NCI-H1930 (cell line): ENCODE measurements around the gene VEGFB.

Experiments
- DNase-seq, 2 experiments: peaks; one replicate each; lab custom pipeline; 2025; lab: John Stamatoyannopoulos, UW

Gene VEGFB, protein sequence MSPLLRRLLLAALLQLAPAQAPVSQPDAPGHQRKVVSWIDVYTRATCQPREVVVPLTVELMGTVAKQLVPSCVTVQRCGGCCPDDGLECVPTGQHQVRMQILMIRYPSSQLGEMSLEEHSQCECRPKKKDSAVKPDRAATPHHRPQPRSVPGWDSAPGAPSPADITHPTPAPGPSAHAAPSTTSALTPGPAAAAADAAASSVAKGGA

GRCh38 chr11:64233913-64234586, at the start of gene VEGFB:
Gene VEGFB, plus strand, starts transcription at chr11:64234584. Its CDS starts 250 bp downstream, at chr11:64234834.
- peak; percentile 31 to 65 for DNase-seq

- DNase-seq: peak; percentile 53 to 62
Measured at GRCh38 chr11:64185175-64185692, 49.1 kb upstream of the VEGFB start.

DNA sequence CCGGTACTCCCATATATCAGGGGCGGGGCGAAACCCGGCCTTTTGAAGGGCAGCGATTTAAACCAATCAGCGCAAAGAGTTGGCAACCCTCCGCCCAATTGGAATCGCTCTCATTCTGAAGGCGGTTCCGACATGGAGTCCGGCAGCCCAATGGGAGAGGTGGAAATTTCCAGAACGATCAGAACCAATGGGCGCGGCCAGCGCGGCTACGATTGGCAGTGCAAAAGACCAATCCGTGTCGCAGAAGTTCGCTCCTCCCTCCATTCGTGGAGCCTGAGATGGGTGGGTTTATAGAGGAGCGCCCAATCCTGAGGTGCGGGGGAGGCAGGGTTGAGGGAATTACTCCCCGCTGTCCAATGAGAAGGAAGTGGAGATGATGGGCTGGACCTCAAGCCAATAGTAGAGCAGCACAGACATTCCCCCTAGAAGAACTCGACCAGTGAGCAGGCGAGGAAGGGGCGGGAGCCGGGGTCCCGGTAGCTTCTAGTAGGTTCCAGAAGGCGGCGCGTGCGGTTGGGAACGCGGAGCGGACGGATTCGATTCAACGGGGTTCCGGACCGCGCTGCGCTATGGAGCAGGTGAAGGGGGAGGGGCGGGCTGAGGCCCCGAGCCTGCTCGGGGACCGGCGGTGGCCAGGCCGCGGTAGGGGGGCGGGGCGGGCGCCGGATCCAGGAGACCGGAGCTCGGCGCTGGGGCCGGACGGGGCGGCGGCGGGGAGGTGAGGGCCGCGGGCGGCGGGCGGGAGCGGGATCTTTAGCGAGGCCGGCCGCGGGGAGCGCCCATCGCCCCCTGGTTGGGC, 48.5 kb upstream of the VEGFB start, which contains the start of gene STIP1:
STIP1 (plus strand) TSS at position 479 of the 799 bp plus-strand sequence; CDS start at position 570, 91 bp downstream.
- DNase-seq: peak; percentile 99 to 100

DNA sequence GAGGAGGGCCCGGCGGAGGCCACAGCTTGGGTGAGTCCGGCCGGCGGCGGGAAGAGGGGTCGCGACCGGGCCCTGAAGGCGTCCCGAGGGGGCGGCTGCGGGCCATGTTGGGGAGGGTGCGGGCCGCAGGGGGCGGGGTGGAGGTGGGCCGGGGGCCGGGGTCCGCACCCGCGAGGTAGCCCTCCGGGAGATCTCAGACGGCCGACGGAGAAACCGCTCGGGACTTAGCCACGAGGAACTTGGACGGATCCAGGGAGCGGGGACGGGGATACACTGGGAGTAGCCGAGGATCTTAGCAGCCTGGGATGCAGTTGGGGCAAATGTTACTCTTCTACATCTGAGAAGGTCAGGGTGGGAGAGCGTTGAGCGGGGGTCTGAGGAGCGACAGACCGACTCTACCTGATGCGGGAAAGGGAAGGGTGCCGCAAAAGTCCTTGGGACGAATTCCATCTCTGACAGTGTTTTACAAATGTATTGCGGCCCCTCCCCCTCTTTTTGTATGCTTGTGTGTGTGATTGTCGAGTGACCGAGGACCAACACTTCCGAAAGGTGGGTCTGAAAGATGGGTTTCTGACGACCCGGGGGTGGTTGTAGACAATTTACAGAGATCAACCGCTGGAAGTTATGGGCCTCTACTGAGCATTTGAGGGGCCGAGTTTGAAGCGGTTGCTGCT, 47.8 kb upstream of the VEGFB start:
- DNase-seq: no peak

DNA sequence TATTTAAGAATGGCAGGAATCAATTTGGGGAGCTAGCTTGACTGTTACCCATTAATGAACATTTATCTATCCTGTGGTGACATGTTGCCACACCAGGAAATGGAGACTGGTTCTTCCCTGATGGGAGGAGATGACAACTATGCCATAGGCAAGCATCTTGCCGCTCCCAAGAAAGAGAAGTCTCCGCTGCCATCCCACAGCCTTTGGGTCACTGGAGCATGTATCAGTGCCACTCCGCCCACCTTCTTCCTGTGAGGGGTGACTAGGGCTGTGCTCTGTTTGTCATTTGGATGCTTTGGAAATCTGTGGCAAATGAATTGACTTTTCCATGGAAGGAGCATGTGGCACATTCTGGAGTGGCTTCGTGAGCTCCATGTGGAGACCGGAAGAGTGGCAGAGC, 42.0 kb upstream of the VEGFB start:
- no peak for DNase-seq

GRCh38 chr11:64196626-64197025, 37.8 kb upstream of the VEGFB start:
- no peak for DNase-seq

GRCh38 chr11:64198511-64198910, 35.9 kb upstream of the VEGFB start:
- no peak for DNase-seq

DNA sequence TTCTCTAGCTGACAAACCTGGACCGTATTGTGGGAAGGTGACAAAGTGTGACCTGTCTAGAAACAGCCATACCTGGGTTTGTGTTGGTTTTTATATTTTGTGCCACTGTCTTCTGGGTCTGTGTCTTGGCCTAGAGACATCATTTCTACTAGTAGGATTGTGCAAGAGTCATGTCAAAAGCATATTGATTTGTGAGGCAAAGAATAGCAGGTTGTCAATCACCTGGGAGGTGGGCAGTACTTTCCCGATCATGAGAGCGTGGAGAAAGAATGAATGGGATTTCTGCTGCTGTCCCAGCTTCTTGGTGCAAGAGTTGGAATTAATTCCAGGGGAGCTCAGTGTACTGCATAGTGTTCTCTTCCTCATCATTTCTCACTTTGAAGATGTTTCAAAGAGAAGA, 32.8 kb upstream of the VEGFB start:
- no peak for DNase-seq

DNA sequence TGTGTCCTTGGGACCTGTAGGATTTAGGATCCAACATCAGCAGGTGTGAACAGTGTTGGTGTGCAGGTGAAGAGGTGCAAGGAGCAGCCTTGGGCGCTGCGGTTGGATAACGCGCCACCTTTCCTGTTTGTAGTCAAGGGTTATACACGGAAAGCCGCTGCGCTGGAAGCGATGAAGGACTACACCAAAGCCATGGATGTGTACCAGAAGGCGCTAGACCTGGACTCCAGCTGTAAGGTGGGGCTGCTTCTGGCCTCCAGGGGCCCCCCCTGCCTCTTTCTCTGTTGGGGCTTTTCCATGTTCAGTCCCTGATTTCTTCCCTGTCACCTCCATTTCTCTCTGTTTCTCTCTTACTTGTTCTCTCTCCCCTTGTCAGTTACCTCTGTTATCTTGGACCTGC, 31.4 kb upstream of the VEGFB start:
- DNase-seq: no peak

DNA sequence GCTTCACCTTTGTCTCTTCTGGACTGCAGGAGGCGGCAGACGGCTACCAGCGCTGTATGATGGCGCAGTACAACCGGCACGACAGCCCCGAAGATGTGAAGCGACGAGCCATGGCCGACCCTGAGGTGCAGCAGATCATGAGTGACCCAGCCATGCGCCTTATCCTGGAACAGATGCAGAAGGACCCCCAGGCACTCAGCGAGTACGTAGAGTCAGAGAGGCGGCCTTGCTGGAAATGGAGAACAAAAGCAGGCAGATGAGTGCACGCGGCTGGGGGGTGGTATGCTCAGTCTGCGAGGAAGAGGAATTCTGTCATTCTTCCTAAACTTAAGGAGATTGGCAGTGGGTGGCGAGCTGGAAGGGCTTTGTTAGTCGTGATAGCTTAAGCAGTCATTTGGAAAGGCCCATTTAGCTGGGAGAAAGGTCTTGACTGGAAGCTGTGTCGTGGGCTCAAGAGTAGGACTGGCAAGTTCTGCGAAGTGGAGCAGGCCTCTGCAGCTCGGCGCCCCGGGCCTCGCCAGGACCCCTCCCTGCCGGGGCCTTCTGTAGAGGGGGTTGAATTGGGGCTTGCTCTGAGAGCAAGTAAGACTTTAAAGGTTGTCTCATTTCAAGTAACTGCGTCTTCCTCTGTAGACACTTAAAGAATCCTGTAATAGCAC, 30.8 kb upstream of the VEGFB start:
- DNase-seq: no peak

GRCh38 chr11:64204080-64204440, 30.3 kb upstream of the VEGFB start:
- DNase-seq: no peak

- DNase-seq: peak in 1 of 2 experiments; percentile 60
Measured at GRCh38 chr11:64204464-64204989, 29.9 kb upstream of the VEGFB start.

DNA sequence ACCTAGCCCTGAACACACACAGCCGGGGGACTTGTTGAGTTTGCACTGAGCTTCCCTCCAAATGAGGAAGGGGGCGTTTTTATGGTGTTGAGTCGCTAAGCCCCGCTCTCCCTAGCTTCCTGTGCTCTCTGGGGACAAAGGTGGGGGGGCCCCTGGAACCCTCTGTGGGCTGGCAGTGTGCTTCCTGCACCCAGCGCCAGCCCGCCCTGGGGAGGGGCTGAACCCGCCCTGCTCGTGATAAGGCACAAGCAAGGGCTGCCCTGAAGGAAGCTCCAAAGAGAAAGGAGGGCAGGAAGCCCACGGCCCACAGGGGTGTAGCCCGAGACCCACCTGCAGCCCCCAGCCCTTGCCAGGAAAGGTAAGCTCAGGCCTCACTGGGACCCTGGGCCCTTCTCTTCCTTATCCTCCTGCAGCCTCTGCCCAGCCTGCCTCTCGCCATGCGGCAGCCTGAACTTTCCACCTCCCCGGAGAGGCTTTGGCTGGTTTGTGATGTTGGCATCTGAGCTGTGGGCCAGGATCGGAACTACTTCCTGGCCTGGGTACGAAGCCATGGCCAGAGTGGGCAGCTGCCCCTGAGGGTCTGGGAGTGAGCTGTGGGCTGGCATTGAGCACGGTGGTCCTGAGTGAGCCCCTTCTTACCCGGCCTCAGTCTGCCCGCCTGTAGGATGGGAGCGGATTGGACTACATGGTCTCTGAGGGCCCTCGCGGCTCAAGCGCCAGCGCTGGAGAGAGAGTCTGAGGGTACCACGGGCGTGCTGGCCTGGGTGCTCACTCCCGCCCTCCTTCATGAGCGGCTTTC, 27.7 kb upstream of the VEGFB start, which contains the start of gene FERMT3:
FERMT3 (plus strand) TSS at position 265 of the 799 bp plus-strand sequence. CDS start 644 bp downstream, outside the sequence.
- no peak for DNase-seq

DNA sequence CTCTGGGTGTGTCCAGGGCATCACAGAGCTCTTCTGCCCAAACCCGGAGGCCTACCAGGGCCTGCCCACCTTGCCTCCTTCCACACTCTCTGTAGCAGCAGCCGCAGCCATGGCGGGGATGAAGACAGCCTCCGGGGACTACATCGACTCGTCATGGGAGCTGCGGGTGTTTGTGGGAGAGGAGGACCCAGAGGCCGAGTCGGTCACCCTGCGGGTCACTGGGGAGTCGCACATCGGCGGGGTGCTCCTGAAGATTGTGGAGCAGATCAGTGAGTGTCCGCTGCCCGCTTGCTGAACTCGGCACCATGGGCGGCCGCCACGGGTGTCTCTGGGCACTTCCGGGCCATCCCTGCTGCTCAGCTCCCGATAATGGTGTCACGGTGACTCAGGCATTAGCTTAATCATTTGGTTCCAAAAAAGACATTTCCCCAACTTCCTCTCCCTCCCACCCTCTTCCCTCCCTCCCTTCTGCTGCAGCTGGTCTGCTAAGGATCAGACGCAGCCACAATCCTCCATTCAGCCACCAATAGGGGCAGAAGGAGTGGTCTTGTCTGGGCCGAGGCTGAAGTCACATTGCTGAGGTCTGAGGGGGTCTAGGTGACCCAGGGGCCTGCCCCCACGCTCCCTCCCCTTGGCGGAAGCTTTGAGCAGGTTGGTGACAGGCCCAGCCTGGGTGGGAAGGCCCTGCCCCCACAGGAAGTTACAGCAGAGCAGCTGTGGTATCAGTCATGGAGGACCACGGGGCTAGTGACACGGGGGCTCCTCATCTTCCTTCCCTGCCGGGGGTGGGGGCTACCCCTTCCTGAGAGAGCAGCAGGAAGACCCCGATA, 26.9 kb upstream of the VEGFB start:
- DNase-seq: no peak

DNA sequence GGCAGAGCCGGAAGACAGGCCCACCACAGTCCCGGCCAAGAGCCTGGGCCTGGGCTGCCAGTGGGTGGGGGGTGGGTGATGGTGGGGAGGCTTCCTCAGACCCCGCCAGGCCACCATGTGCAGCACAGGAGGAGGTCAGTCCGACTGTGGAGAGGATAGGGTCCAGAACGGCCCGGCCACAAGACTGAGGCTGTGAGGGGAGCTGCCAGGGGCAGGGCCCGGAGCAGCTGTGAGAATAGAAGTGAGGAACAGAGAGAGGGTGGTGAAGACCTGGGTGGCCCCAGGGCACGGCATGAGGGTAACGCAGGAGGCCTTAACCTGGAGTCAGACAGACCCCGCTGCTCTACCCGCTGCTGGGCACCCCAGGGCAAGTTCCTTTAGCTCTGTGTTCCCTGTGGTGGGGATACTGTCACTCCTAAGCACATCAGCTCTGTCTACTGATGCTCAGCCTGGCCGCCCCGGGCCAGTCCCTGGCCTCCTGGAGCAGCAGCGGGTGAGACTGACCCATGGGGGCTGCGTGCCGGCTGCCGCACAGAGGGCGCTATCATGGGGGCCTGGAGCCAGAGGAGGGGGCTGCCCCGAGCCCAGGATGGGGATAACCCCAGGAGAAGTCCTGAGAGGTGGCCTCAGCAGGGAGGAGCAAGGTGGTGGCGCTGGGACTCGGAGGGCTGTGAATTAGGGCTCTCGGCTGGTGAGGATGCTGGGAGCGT, 26.1 kb upstream of the VEGFB start:
- DNase-seq: no peak

- DNase-seq: no peak
Measured at GRCh38 chr11:64208796-64209562, 25.4 kb upstream of the VEGFB start.

DNA sequence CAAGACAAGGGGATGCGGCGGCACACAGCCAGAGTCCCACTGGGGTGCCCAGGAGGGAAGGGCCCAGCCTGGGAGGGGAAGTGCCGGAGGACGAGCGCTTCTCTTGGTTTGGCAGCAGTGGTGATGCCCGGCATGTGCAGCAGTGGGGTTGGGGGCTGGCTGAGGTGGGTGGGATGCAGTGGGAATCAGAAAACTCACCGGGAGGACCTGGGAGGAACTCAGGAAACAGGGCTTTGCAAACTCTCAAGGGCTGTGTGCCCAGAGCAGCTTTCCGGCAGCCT, 24.9 kb upstream of the VEGFB start:
- DNase-seq: no peak

- no peak for DNase-seq
Measured at GRCh38 chr11:64210301-64211020, 23.9 kb upstream of the VEGFB start.
